SU-DHL-6 (cell line): ENCODE results near the gene MAP1S.

Source experiments
- H2AFZ ChIP-seq: fragments of 200-600 bp; sonication (generic); 2 replicates; pipeline ENCODE4 v1.6.1; 2014; ENCODE audit warnings: low read depth, mild to moderate bottlenecking, moderate library complexity, mixed read lengths, antibody characterized with exemption, low read length; ENCODE audit not compliant: severe bottlenecking
- H3F3A ChIP-seq: fragments of 200-600 bp; shearing (Covaris generic); 2 replicates; pipeline ENCODE4 v1.6.0; 2016; ENCODE audit warnings: antibody characterized with exemption, mild to moderate bottlenecking; ENCODE audit not compliant: insufficient read depth
- H3K27ac ChIP-seq: fragments of 200-600 bp; sonication (generic); 2 replicates; pipeline ENCODE4 v1.5.1; 2016; ENCODE audit warnings: low read depth, mild to moderate bottlenecking, low read length, moderate library complexity, mixed read lengths
- H3K27me3 ChIP-seq: fragments of 200-600 bp; sonication (generic), shearing (Covaris generic); 2 replicates; pipeline ENCODE4 v1.6.0; 2014; ENCODE audit warnings: mild to moderate bottlenecking, low read length
- H3K36me3 ChIP-seq: fragments of 200-600 bp; sonication (generic); 2 replicates; pipeline ENCODE4 v1.6.1; 2014; ENCODE audit warnings: mild to moderate bottlenecking, low read length, mixed read lengths
- H3K4me2 ChIP-seq: fragments of 300-600, 200-600 bp; shearing (Covaris generic), sonication (generic); 2 replicates; pipeline ENCODE4 v1.6.0; 2014; ENCODE audit warnings: low read length, low read depth, mild to moderate bottlenecking; ENCODE audit not compliant: poor library complexity, severe bottlenecking
- H3K4me3 ChIP-seq: fragments of 200-600 bp; sonication (generic); 2 replicates; pipeline ENCODE4 v1.5.1; 2014; ENCODE audit warnings: antibody characterized with exemption, low read length, mild to moderate bottlenecking, mixed read lengths; ENCODE audit not compliant: insufficient read depth, poor library complexity, severe bottlenecking
- H3K79me2 ChIP-seq: fragments of 200-600 bp; sonication (generic); 2 replicates; pipeline ENCODE4 v1.6.1; 2014; ENCODE audit warnings: mild to moderate bottlenecking, low read length, moderate library complexity; ENCODE audit not compliant: insufficient read depth
- H3K9ac ChIP-seq: fragments of 200-600 bp; sonication (generic); 2 replicates; pipeline ENCODE4 v1.7.0; 2014; ENCODE audit warnings: mild to moderate bottlenecking, low read length
- H3K9me2 ChIP-seq: fragments of 200-600 bp; sonication (generic); replicated peaks from 2 replicates; pipeline ENCODE4 v1.6.1; 2014; ENCODE audit warnings: low read length; ENCODE audit not compliant: insufficient read depth
- H3K9me3 ChIP-seq: fragments of 200-600 bp; sonication (generic); 2 replicates; pipeline ENCODE4 v1.6.1; 2014; ENCODE audit warnings: low read length, mixed read lengths; ENCODE audit not compliant: insufficient read depth
- H4K20me1 ChIP-seq: fragments of 200-600 bp; sonication (generic); 2 replicates; pipeline ENCODE4 v1.6.1; 2014; ENCODE audit warnings: low read depth, mild to moderate bottlenecking, antibody characterized with exemption, low read length, moderate library complexity, mixed read lengths
- EZH2phosphoT487 ChIP-seq: fragments of 200-600 bp; sonication (generic), shearing (Covaris generic); conservative IDR thresholded peaks from 2 replicates; pipeline ENCODE4 v1.6.1; 2018; ENCODE audit warnings: mild to moderate bottlenecking, antibody characterized with exemption, low read length, moderate library complexity, mixed read lengths
- TF ChIP-seq, protein P1 (sequence below): fragments of 200-600 bp; sonication (generic); IDR thresholded peaks from one replicate; pipeline ENCODE4 v1.5.1; 2017; ENCODE audit warnings: antibody characterized with exemption, mild to moderate bottlenecking, low read length, moderate library complexity; ENCODE audit not compliant: insufficient read depth, poor library complexity, severe bottlenecking

Gene MAP1S

GRCh38 chr19:17766543-17767131 lies 47.4 kb downstream of the MAP1S start:
- no peaks in the 10 kb centered on the region for H3K27me3 ChIP-seq
- no peak overlapping the region for H2AFZ ChIP-seq
- no peak for TF ChIP-seq EZH2phosphoT487
- TF ChIP-seq, protein P1, sequence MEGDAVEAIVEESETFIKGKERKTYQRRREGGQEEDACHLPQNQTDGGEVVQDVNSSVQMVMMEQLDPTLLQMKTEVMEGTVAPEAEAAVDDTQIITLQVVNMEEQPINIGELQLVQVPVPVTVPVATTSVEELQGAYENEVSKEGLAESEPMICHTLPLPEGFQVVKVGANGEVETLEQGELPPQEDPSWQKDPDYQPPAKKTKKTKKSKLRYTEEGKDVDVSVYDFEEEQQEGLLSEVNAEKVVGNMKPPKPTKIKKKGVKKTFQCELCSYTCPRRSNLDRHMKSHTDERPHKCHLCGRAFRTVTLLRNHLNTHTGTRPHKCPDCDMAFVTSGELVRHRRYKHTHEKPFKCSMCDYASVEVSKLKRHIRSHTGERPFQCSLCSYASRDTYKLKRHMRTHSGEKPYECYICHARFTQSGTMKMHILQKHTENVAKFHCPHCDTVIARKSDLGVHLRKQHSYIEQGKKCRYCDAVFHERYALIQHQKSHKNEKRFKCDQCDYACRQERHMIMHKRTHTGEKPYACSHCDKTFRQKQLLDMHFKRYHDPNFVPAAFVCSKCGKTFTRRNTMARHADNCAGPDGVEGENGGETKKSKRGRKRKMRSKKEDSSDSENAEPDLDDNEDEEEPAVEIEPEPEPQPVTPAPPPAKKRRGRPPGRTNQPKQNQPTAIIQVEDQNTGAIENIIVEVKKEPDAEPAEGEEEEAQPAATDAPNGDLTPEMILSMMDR = peak; percentile 71
- H3F3A ChIP-seq = no peaks in the 10 kb centered on the region
- no peak overlapping the region for H3K4me3 ChIP-seq
- no peaks in the 10 kb centered on the region for H3K79me2 ChIP-seq
- no peak overlapping the region for H3K4me2 ChIP-seq
- no peak overlapping the region for H3K27ac ChIP-seq
- no peak overlapping the region for H3K9ac ChIP-seq
- no peaks in the 10 kb centered on the region for H4K20me1 ChIP-seq
- H3K36me3 ChIP-seq = peaks cover 6% of the 10 kb centered on the region; the same call in 1 of the 2 replicates
- no peaks in the 10 kb centered on the region for H3K9me2 ChIP-seq
- no peaks in the 10 kb centered on the region for H3K9me3 ChIP-seq

GRCh38 chr19:17767559-17767958 lies 48.3 kb downstream of the MAP1S start:
- Histone ChIP-seq H3K36me3 (peaks cover 6% of the 10 kb centered on the region; the same call in 1 of the 2 replicates), H2AFZ (no peak overlapping the region), H3K79me2 (no peaks in the 10 kb centered on the region), H3F3A (no peaks in the 10 kb centered on the region), H3K9me2 (no peaks in the 10 kb centered on the region), H3K27me3 (no peaks in the 10 kb centered on the region), H3K9me3 (no peaks in the 10 kb centered on the region), H4K20me1 (no peaks in the 10 kb centered on the region), H3K9ac (no peak overlapping the region), H3K27ac (no peak overlapping the region), H3K4me2 (no peak overlapping the region), H3K4me3 (no peak overlapping the region)
- no peak for TF ChIP-seq EZH2phosphoT487
- TF ChIP-seq, protein P1 = no peak

DNA sequence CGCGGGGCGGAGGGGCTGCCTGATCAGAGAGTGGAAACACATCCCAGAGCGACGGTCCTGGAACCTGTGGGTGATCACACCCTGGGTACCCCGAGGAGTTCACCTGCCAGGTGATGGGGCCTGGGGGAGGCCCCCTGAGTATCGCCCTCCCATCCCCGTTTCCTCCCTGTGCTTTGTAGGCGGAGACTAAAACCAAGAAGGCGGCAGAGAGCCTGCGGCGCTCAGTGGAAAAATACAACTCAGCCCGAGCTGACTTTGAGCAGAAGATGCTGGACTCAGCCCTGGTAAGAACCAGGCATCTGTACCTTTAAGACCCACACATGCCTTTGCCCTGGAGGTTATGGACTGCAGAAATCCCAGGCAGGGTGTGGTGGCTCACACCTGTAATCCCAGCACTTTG lies 51.3 kb downstream of the MAP1S start:
- no peaks in the 10 kb centered on the region for H3K9me3 ChIP-seq
- H4K20me1 ChIP-seq = no peaks in the 10 kb centered on the region
- H3K9ac ChIP-seq = no peak overlapping the region
- H2AFZ ChIP-seq = no peak overlapping the region
- no peaks in the 10 kb centered on the region for H3K79me2 ChIP-seq
- no peak for TF ChIP-seq EZH2phosphoT487
- TF ChIP-seq, protein P1 = no peak
- no peak overlapping the region for H3K27ac ChIP-seq
- H3K9me2 ChIP-seq = no peaks in the 10 kb centered on the region
- H3F3A ChIP-seq = no peaks in the 10 kb centered on the region
- no peak overlapping the region for H3K4me3 ChIP-seq
- no peaks in the 10 kb centered on the region for H3K27me3 ChIP-seq
- H3K4me2 ChIP-seq = no peak overlapping the region
- peaks cover 6% of the 10 kb centered on the region; the same call in 1 of the 2 replicates for H3K36me3 ChIP-seq
